ENCODE measurements around the gene TIGAR. TPM values are rescaled to one million over a fixed set of nuclear protein-coding genes. Genes with fewer than 3 reads are reported as not detected.

The TIGAR gene
- total RNA-seq, 2 donors from 2014 or later, result 1.9 to 6.6 TPM

GRCh38 chr12:4296751-4297150 lies 24.3 kb upstream of the TIGAR start:
- H3K27me3 ChIP-seq (replicated peaks; ENCODE audit: insufficient read depth), result no peaks in the 10 kb centered on the region
- H3K4me1 ChIP-seq (replicated peaks), result no peaks in the 10 kb centered on the region
- no peaks in the 10 kb centered on the region for H3K36me3 ChIP-seq
- TF ChIP-seq CTCF (IDR thresholded peaks at IDR 0.05) (no peak), POLR2A (IDR thresholded peaks at IDR 0.05) (no peak), POLR2AphosphoS5 (IDR thresholded peaks at IDR 0.05) (no peak)
- intact Hi-C loops (cut with DNase I), result no loop called here
- no peaks in the 10 kb centered on the region for H3K9me3 ChIP-seq
- no peak for DNase-seq (ENCODE audit: low spot score)
- 60% methylated on average over 6 of the region's 6 CpGs for WGBS
- no peak overlapping the region for H3K27ac ChIP-seq
- H3K4me3 ChIP-seq, result no peak overlapping the region

GRCh38 chr12:4297617-4298016 lies 23.4 kb upstream of the TIGAR start:
- 89% methylated on average over 13 of the region's 13 CpGs for WGBS
- no peaks in the 10 kb centered on the region for H3K4me1 ChIP-seq (replicated peaks)
- TF ChIP-seq CTCF (IDR thresholded peaks at IDR 0.05) (no peak), POLR2A (IDR thresholded peaks at IDR 0.05) (no peak), POLR2AphosphoS5 (IDR thresholded peaks at IDR 0.05) (no peak)
- H3K36me3 ChIP-seq, result no peaks in the 10 kb centered on the region
- intact Hi-C loops (cut with DNase I), result no loop called here
- no peaks in the 10 kb centered on the region for H3K27me3 ChIP-seq (replicated peaks; ENCODE audit: insufficient read depth)
- H3K9me3 ChIP-seq, result no peaks in the 10 kb centered on the region
- no peak for DNase-seq (ENCODE audit: low spot score)
- no peak overlapping the region for H3K27ac ChIP-seq
- H3K4me3 ChIP-seq, result no peak overlapping the region

GRCh38 chr12:4300883-4301282 lies 20.1 kb upstream of the TIGAR start:
- TF ChIP-seq POLR2A (IDR thresholded peaks at IDR 0.05), result no peak
- no peak for TF ChIP-seq CTCF (IDR thresholded peaks at IDR 0.05)
- no peak for TF ChIP-seq POLR2AphosphoS5 (IDR thresholded peaks at IDR 0.05)
- no peak overlapping the region for H3K4me3 ChIP-seq
- WGBS, result 72% methylated on average over 5 of the region's 5 CpGs
- H3K27me3 ChIP-seq (replicated peaks; ENCODE audit: insufficient read depth), result no peaks in the 10 kb centered on the region
- H3K36me3 ChIP-seq, result no peaks in the 10 kb centered on the region
- no peaks in the 10 kb centered on the region for H3K9me3 ChIP-seq
- DNase-seq (ENCODE audit: low spot score), result no peak
- H3K27ac ChIP-seq, result no peak overlapping the region
- no peaks in the 10 kb centered on the region for H3K4me1 ChIP-seq (replicated peaks)
- intact Hi-C loops (cut with DNase I), result no loop called here

- H3K9me3 ChIP-seq, result no peaks in the 10 kb centered on the region
- intact Hi-C loops (cut with DNase I), result no loop called here
- H3K27me3 ChIP-seq (replicated peaks; ENCODE audit: insufficient read depth), result no peaks in the 10 kb centered on the region
- H3K4me1 ChIP-seq (replicated peaks), result no peaks in the 10 kb centered on the region
- 87% methylated on average over 11 of the region's 11 CpGs for WGBS
- no peak overlapping the region for H3K27ac ChIP-seq
- DNase-seq (ENCODE audit: low spot score), result no peak
- no peak overlapping the region for H3K4me3 ChIP-seq
- no peaks in the 10 kb centered on the region for H3K36me3 ChIP-seq
- TF ChIP-seq CTCF (IDR thresholded peaks at IDR 0.05) (no peak), POLR2AphosphoS5 (IDR thresholded peaks at IDR 0.05) (no peak), POLR2A (IDR thresholded peaks at IDR 0.05) (no peak)
Measured at GRCh38 chr12:4301932-4302501, 19.0 kb upstream of the TIGAR start.

GRCh38 chr12:4302881-4303280 lies 18.1 kb upstream of the TIGAR start:
- Histone ChIP-seq H3K36me3 (no peaks in the 10 kb centered on the region), H3K27me3 (replicated peaks; ENCODE audit: insufficient read depth) (no peaks in the 10 kb centered on the region), H3K9me3 (no peaks in the 10 kb centered on the region), H3K4me1 (replicated peaks) (no peaks in the 10 kb centered on the region), H3K4me3 (no peak overlapping the region), H3K27ac (peak overlapping the region in 1 of 2 donors; percentile 39)
- TF ChIP-seq POLR2A (IDR thresholded peaks at IDR 0.05) (no peak), POLR2AphosphoS5 (IDR thresholded peaks at IDR 0.05) (no peak), CTCF (IDR thresholded peaks at IDR 0.05) (no peak)
- 77% methylated on average over 8 of the region's 8 CpGs for WGBS
- no peak for DNase-seq (ENCODE audit: low spot score)
- intact Hi-C loops (cut with DNase I), result no loop called here
